ENCODE measurements around the gene SUPV3L1.

The SUPV3L1 gene

GRCh38 chr10:69232736-69233480 is 52.9 kb downstream of the SUPV3L1 start:
- no peak for TF ChIP-seq CTCF (IDR thresholded peaks at IDR 0.05)

- no peak for TF ChIP-seq CTCF (IDR thresholded peaks at IDR 0.05)
Observed at GRCh38 chr10:69234447-69234846, 54.4 kb downstream of the SUPV3L1 start.

- TF ChIP-seq CTCF (IDR thresholded peaks at IDR 0.05) = peak; percentile 87
Observed at GRCh38 chr10:69237528-69238159, 57.6 kb downstream of the SUPV3L1 start.

- TF ChIP-seq CTCF (IDR thresholded peaks at IDR 0.05) = no peak
Observed at GRCh38 chr10:69239136-69239535, 59.1 kb downstream of the SUPV3L1 start.

GRCh38 chr10:69239816-69240434 is 59.9 kb downstream of the SUPV3L1 start:
- TF ChIP-seq CTCF (IDR thresholded peaks at IDR 0.05) = no peak

- no peak for TF ChIP-seq CTCF (IDR thresholded peaks at IDR 0.05)
Observed at GRCh38 chr10:69240455-69240854, 60.4 kb downstream of the SUPV3L1 start.

- no peak for TF ChIP-seq CTCF (IDR thresholded peaks at IDR 0.05)
Observed at GRCh38 chr10:69241575-69241974, 61.5 kb downstream of the SUPV3L1 start.
